Measurements from ENCODE around the gene NCAPD2. TPM values are rescaled to one million over a fixed set of nuclear protein-coding genes. Genes with fewer than 3 reads are reported as not detected.
"Not testable (repeated sequence)": the region's sequence is repeated elsewhere in the genome, so short reads cannot be mapped to it uniquely, and the experiment has no call there.

Gene NCAPD2
- total RNA-seq, 2 donors from 2014 or later = 35.9 to 94.1 TPM

- TF ChIP-seq CTCF (IDR thresholded peaks at IDR 0.05) = no peak
- no peak overlapping the region for H3K4me3 ChIP-seq
- intact Hi-C loops (cut with DNase I) = no loop called here
- H3K9me3 ChIP-seq = no peaks in the 10 kb centered on the region
- no peaks in the 10 kb centered on the region for H3K27me3 ChIP-seq
- no peak overlapping the region for H3K27ac ChIP-seq
- DNase-seq = no peak
- no peaks in the 10 kb centered on the region for H3K36me3 ChIP-seq
- H3K9ac ChIP-seq (ENCODE audit: low read depth in 2 of 2, low read length in 2 of 2) = no peak overlapping the region
- peaks cover 9% of the 10 kb centered on the region for H3K4me1 ChIP-seq
These were observed 21.4 kb upstream of the NCAPD2 start for GRCh38 chr12:6472491-6472890.

DNA sequence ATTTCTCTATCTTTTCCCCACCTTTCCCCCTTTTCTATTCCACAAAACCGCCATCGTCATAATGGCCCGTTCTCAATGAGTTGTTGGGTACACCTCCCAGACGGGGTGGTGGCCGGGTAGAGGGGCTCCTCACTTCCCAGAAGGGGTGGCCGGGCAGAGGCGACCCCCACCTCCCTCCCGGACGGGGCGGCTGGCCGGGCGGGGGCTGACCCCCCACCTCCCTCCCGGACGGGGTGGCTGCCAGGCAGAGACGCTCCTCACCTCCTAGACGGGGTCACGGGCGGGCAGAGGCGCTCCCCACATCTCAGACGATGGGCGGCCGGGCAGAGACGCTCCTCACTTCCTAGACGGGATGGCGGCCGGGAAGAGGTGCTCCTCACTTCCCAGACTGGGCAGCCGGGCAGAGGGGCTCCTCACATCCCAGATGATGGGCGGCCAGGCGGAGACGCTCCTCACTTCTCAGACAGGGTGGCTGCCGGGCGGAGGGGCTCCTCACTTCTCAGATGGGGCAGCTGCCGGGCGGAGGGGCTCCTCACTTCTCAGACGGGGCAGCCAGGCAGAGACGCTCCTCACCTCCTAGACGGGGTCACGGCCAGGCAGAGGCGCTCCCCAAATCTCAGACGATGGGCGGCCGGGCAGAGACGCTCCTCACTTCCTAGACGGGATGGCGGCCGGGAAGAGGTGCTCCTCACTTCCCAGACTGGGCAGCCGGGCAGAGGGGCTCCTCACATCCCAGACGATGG, 18.5 kb upstream of the NCAPD2 start:
- not testable (repeated sequence) for DNase-seq

GRCh38 chr12:6476489-6476888, 17.4 kb upstream of the NCAPD2 start:
- Histone ChIP-seq H3K27ac (no peak overlapping the region), H3K9me3 (no peaks in the 10 kb centered on the region), H3K9ac (ENCODE audit: low read depth in 2 of 2, low read length in 2 of 2) (no peak overlapping the region), H3K4me1 (no peaks in the 10 kb centered on the region), H3K36me3 (no peaks in the 10 kb centered on the region), H3K4me3 (no peak overlapping the region), H3K27me3 (no peaks in the 10 kb centered on the region)
- intact Hi-C loops (cut with DNase I) = no loop called here
- no peak for DNase-seq
- no peak for TF ChIP-seq CTCF (IDR thresholded peaks at IDR 0.05)

More for the DNA sequence above, 18.5 kb upstream of the NCAPD2 start:
- H3K9ac ChIP-seq (ENCODE audit: low read depth in 2 of 2, low read length in 2 of 2); intact Hi-C loops (cut with DNase I); H3K9me3 ChIP-seq; H3K27ac ChIP-seq; H3K36me3 ChIP-seq; H3K4me3 ChIP-seq; H3K4me1 ChIP-seq; H3K27me3 ChIP-seq: not testable (repeated sequence)

DNA sequence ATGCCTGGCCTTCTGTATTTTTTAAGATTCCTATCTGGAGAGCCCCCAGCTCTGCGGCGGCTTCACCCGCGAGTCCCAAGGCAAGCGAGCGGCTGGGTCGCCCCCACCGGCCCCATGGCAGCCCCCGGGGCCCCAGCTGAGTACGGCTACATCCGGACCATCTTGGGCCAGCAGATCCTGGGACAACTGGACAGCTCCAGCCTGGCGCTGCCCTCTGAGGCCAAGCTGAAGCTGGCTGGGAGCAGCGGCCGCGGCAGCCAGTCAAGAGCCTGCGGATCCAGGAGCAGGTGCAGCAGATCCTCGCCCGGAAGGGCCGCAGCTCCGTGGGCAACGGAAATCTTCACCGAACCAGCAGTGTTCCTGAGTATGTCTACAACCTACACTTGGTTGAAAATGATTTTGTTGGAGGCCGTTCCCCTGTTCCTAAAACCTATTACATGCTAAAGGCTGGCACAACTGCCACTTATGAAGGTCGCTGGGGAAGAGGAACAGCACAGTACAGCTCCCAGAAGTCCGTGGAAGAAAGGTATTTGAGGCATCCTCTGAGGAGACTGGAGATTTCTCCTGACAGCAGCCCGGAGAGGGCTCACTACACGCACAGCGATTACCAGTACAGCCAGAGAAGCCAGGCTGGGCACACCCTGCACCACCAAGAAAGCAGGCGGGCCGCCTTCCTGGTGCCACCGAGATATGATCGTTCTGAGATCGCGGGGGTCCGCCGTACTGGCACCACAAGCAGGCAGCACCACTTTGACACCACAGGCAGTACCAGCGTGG, 16.1 kb upstream of the NCAPD2 start:
- intact Hi-C loops (cut with DNase I); H3K36me3 ChIP-seq; H3K9ac ChIP-seq (ENCODE audit: low read depth in 2 of 2, low read length in 2 of 2); DNase-seq; H3K27me3 ChIP-seq; H3K27ac ChIP-seq; H3K4me3 ChIP-seq; H3K9me3 ChIP-seq; H3K4me1 ChIP-seq: not testable (repeated sequence)

DNA sequence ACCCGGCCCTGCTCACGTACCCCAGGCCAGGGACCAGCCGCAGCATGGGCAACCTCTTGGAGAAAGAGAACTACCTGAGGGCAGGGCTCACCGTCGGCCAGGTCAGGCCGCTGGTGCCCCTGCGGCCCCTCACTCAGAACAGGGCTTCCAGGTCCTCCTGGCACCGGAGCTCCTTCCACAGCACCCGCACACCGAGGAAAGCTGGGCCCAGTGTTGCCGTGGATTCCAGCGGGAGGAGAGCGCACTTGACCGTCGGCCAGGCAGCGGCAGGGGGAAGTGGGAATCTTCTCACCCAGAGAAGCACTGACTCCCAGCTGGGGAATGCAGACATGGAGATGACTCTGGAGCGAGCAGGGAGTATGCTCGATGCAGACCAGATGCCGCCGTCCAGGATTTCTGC, 15.5 kb upstream of the NCAPD2 start:
- Histone ChIP-seq H3K9ac (ENCODE audit: low read depth in 2 of 2, low read length in 2 of 2) (no peak overlapping the region), H3K27ac (no peak overlapping the region), H3K36me3 (no peaks in the 10 kb centered on the region), H3K4me3 (no peak overlapping the region), H3K4me1 (no peaks in the 10 kb centered on the region), H3K9me3 (no peaks in the 10 kb centered on the region), H3K27me3 (no peaks in the 10 kb centered on the region)
- no peak for DNase-seq
- intact Hi-C loops (cut with DNase I) = no loop called here
- TF ChIP-seq CTCF (IDR thresholded peaks at IDR 0.05) = no peak

GRCh38 chr12:6488240-6488639, 5.7 kb upstream of the NCAPD2 start:
- Histone ChIP-seq H3K4me3 (no peak overlapping the region), H3K27ac (no peak overlapping the region), H3K9ac (ENCODE audit: low read depth in 2 of 2, low read length in 2 of 2) (no peak overlapping the region), H3K36me3 (no peaks in the 10 kb centered on the region), H3K27me3 (no peaks in the 10 kb centered on the region), H3K9me3 (no peaks in the 10 kb centered on the region), H3K4me1 (peaks cover 3% of the 10 kb centered on the region)
- no peak for DNase-seq
- TF ChIP-seq CTCF (IDR thresholded peaks at IDR 0.05) = no peak
- intact Hi-C loops (cut with DNase I) = no loop called here
